NCI-H1092 treated with DMSO at 0.1 percent for 48 hours (cell line): ENCODE results near the gene NPM1.

Source experiments
- DNase-seq: peaks from one replicate; lab custom pipeline; 2025; lab: John Stamatoyannopoulos, UW

The NPM1 gene

DNA sequence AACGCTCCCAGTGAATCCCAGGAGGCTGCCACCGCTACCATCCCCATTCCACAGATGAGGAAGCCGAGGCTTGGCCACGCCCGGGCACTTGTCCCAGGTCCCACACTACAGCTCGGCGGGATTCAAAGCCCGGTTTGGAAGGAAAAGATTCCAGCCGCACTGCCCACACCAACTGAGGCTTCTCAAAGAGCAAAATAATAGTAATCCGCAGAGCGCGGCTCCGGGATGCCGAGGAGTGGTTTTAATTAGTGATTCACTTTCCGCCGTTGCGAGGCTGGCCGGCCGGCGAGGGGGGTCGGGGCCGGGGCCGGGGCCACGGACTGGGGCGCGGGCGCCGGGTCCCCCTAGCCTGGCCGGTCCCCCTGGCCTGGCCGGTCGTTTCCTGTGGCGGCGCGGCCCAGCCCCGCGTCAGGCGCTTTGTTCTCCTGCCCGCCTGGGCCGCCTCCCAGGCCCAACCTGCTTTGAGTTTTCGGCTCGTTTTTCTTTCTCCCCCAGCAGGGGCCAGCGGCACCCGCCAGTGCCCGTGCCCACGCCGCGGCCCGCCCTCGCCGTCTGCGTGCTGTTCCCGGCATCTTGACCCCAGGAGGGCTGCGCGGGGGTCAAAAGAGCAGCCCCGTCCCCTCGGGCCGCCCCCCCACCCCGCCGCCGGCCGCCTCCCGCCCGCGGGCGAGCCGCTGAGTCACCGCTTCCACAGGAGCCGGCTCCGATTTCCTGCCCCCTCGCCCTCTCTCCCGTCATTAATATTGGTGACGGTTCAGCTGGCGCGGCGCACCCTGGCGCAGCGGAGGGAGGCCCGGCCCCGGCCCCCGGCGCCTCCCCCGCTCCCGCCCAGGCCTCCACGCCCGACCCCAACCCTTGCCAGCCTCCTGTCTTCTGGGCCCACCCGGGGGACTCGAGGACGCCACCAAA is 63.0 kb downstream of the NPM1 start:
- no peak for DNase-seq

DNA sequence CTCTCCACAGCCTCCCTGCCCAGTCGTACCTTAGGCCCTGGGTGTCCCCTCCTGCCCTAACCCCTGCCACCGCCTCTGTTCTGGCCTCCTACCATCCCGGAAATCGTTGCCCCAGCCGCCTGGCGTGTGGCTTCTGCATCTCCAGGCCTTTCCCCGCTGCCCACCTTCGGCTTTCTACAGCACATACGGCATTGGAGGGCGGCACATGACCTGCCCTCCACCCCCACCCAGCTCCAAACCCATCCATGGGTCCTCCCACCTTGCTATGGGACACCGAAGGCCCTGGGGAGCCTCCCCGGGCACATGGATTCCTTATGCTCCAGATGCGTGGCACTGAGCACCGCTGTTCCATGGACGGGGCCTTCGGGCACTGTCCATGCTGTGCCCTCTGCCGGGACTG is 63.8 kb downstream of the NPM1 start:
- DNase-seq = no peak

DNA sequence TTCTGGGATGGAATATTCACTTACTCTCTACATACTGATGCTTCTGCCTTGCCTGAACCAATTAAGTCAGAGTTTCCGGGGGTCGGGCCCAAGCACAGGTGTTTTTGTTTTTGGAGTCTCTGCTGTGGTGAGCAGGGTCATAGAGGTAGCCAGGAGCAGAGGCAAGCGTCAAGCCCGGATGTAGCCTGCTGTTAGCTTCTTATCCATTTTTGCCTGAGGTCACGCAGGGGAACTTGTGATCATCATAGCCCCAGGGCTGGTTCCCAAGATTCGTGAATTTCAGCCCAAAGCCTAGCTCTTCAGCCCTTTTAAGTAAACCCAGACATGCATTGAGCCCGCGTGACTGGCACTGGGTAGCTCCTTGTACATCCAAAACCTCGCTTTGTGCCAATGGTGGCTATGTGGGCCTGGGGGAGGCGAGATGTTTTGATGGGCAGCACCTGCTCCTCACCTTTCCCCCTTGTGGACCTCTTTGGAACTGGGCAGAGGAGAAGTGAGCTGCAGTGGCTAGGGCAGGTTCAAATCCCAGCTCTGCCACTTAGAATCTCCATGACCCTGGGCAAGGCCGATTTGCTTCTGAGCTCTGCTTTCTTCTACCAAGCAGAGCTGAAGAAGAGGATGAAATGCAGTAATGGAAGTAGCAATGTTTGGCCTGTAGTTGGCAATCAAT is 65.5 kb downstream of the NPM1 start:
- DNase-seq = no peak

DNA sequence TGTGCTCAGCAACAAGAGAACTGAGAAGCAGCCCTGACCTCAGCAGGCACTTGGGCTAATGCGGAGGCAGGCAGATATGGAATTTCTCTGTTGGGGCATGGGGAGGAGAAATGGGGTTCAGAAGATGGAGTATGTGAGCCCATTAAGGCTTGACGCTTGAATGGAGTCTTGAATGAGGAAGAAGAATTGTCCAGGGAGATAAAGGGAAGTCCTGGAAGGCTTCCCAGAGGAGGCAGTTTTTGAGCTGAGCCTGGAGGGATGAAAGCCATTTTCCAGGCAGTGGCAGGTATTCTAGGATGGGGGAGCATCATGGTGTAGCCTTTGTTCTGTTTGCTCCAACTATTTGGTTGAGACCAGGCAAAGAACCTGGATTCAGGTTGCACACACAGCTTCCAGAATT is 66.3 kb downstream of the NPM1 start:
- DNase-seq = no peak

DNA sequence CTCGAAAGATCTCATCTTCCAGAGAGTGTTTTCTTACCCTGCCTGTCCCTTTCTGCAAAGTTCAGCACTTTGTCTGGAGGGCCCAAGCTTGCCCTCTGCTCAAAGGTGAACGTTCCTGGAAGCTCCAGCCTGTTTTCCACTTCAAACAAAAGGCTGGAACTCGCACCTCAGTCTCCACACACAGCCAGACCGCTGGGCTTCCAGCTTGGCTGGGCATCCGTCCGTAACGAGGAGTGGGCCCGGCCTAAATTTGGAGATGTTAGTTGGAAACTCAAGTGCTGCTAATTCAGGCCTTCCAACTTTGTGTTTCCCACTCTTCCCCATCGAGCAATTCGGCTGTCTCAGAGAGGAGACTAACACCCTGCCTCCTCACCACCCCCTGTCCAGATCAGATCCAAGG is 66.9 kb downstream of the NPM1 start:
- no peak for DNase-seq

DNA sequence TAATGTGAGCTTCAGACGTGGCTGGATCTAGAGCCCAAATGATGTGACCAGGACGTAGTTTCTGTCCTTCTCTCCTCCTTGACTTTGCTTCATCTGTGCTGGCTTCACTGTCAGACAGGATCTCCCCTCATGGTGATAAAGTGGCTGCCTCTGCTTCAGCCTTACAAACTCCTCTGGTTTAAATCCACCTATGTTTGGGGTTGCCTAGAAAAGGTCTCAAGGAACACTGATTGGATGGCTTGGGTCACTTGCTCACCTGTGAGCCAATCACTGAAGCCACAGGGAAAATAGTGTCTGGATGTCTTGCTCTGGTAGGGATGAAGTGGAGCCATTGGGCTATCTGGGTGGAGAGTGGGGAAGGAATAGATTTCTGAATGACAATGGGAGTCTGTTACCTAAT is 67.9 kb downstream of the NPM1 start:
- DNase-seq = no peak

DNA sequence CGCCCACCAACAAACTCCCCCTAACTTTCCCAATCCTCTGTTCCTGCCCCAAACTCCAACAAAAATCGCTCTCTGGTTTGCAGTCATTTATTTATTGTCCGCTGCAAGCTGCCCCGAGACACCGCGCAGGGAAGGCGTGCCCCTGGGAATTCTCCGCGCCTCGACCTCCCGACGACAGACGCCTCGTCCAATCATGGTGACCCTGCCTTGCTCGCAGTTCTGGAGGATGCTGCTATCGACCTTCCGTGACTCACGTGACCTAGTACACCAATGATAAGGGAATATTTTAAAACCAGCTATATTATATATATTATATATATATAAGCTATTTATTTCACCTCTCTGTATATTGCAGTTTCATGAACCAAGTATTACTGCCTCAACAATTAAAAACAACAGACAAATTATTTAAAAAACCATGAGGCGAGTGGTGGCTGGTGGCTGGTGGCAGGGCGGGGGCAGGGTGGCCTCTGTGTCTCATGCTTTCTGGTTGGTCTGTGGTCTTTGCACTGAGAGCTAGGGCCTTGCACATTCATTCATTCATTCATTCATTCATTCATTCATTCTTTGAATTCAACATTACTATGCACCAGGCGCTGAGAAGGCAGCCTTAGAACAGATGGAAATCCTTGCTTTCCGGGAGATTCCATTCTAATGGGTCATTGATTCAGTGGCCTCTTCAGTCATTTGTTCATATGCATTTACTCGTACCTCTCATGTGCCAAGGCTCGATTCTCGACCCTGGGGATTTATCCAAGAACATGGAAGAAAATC is 69.7 kb downstream of the NPM1 start:
- no peak for DNase-seq

DNA sequence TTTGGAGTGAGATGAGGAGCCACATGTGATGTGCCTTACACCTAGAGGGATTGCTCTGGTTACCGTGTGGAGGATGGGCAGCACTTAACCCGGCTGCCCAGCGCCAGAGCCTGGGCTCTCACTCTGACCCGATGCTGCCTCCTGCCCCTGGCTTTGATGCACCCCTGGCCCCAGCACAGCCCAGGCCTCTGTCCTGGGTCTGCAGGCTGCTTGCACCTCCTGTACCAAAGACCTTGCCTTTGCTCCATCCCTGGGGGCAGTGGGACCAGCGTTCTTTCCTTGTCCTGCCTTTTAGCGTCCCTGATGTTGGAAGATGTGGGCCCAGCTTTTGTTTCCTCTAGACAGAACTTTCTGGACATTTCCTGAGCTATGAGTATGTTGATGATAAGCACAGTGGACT is 72.2 kb downstream of the NPM1 start:
- no peak for DNase-seq
